Naive thymus-derived CD4-positive, alpha-beta T cell (primary cell): Measurements from ENCODE around the gene SQSTM1. TPM values are rescaled to one million over a fixed set of nuclear protein-coding genes. Genes with fewer than 3 reads are reported as not detected.
A peak's percentile ranks its signal among the peaks of the same experiment; 100 is the strongest.

ENCODE experiments used
- ATAC-seq: fragments of 150-1000 bp; cut with Tn5 transposase; 2 replicates; pipeline ENCODE4 v1.10.0; 2021; ENCODE audit warnings: mild to moderate bottlenecking, moderate library complexity
- CTCF ChIA-PET: fragments of 350-600 bp; sonication (Branson Sonifier 250); formaldehyde crosslinking; loops from one replicate; lab custom pipeline; 2021; ENCODE audit warnings: antibody characterized with exemption; lab: Charles Lee
- POLR2A ChIA-PET: fragments of 350-600 bp; sonication (Branson Sonifier 250); formaldehyde crosslinking; loops from one replicate; lab custom pipeline; 2021; ENCODE audit warnings: antibody characterized with exemption, inconsistent platforms; lab: Charles Lee
- DNase-seq, 9 donors: peaks; one replicate each; pipeline versions ENCODE4 v3.0.0 to v3.0.0-alpha.2; 2020 to 2022; ENCODE audit warnings: mixed read lengths in 1 of 9
- H3K27ac ChIP-seq: one replicate; pipeline ENCODE4 v1.7.0; 2013; ENCODE audit warnings: mild to moderate bottlenecking, low read depth, low read length, moderate library complexity
- H3K27me3 ChIP-seq, 2 donors: one replicate each; pipeline ENCODE4 v1.7.0; 2013; ENCODE audit warnings: low read length in 2 of 2, mild to moderate bottlenecking in 2 of 2, moderate library complexity in 2 of 2; ENCODE audit not compliant: control insufficient read depth in 2 of 2, insufficient read depth in 2 of 2
- H3K36me3 ChIP-seq, 3 experiments: 1 replicate in 2 of 3; 2 replicates in 1 of 3; pipeline ENCODE4 v1.7.0; 2013; ENCODE audit warnings: low read length in 3 of 3, mild to moderate bottlenecking in 3 of 3, moderate library complexity in 1 of 3; ENCODE audit not compliant: insufficient read depth in 3 of 3, control insufficient read depth in 2 of 3
- H3K4me1 ChIP-seq, 2 donors: one replicate each; pipeline ENCODE4 v1.7.0; 2013; ENCODE audit warnings: low read length in 2 of 2, mild to moderate bottlenecking in 2 of 2, moderate library complexity in 1 of 2; ENCODE audit not compliant: control insufficient read depth in 2 of 2, insufficient read depth in 2 of 2
- H3K4me3 ChIP-seq: 2 replicates; pipeline ENCODE4 v1.7.0; 2013; ENCODE audit warnings: mild to moderate bottlenecking, low read length
- H3K9me3 ChIP-seq, 3 experiments: 1 replicate in 2 of 3; 2 replicates in 1 of 3; pipeline ENCODE4 v1.7.0; 2013; ENCODE audit warnings: low read length in 3 of 3; ENCODE audit not compliant: control insufficient read depth in 2 of 3
- H3K27ac Mint-ChIP-seq, 9 donors: one replicate each; pipeline ENCODE4 v1.8.0; 2020 to 2022; ENCODE audit warnings: mixed read lengths in 9 of 9, mild to moderate bottlenecking in 8 of 9, moderate library complexity in 5 of 9, inconsistent platforms in 2 of 9
- H3K27me3 Mint-ChIP-seq, 5 donors: one replicate each; pipeline ENCODE4 v1.8.0; 2021 to 2022; ENCODE audit warnings: mixed read lengths in 5 of 5, mild to moderate bottlenecking in 1 of 5
- H3K36me3 Mint-ChIP-seq, 5 donors: one replicate each; pipeline ENCODE4 v1.8.0; 2020 to 2022; ENCODE audit warnings: mixed read lengths in 5 of 5, mild to moderate bottlenecking in 3 of 5, inconsistent platforms in 1 of 5
- H3K4me1 Mint-ChIP-seq, 7 donors: one replicate each; pipeline ENCODE4 v1.8.0; 2020 to 2022; ENCODE audit warnings: mixed read lengths in 7 of 7, mild to moderate bottlenecking in 3 of 7, inconsistent platforms in 1 of 7
- H3K4me3 Mint-ChIP-seq, 10 donors: one replicate each; pipeline ENCODE4 v1.8.0; 2020 to 2022; ENCODE audit warnings: mild to moderate bottlenecking in 10 of 10, mixed read lengths in 10 of 10, moderate library complexity in 6 of 10, inconsistent platforms in 2 of 10
- H3K9me3 Mint-ChIP-seq, 11 donors: one replicate each; pipeline ENCODE4 v1.8.0; 2020 to 2022; ENCODE audit warnings: mixed read lengths in 11 of 11, mild to moderate bottlenecking in 4 of 11, inconsistent platforms in 1 of 11, moderate library complexity in 1 of 11
- intact Hi-C, 2 donors: fragments of 100-400 bp; cut with micrococcal nuclease; formaldehyde crosslinking; loops; one replicate each; pipeline ENCODE4 v1.15.1; 2023
- polyA plus RNA-seq, 2 donors: library from polyadenylated mRNA; unstranded; fragments of 300-500 nt; fragmentation: Illumina TruSeq; gene quantifications; one replicate each; pipeline ENCODE4 v1.2.3, GENCODE V29; 2021
- total RNA-seq, 6 experiments: library from RNA in 5 of 6; stranded (reverse) in 5 of 6; gene quantifications; 1 replicate in 5 of 6; 2 replicates in 1 of 6; pipeline ENCODE4 v1.2.3 and lab custom pipeline; 2021 to 2026

Gene SQSTM1
- total and polyA plus RNA-seq, 7 experiments from 2014 or later, result 129 to 309 (median 222) TPM

DNA sequence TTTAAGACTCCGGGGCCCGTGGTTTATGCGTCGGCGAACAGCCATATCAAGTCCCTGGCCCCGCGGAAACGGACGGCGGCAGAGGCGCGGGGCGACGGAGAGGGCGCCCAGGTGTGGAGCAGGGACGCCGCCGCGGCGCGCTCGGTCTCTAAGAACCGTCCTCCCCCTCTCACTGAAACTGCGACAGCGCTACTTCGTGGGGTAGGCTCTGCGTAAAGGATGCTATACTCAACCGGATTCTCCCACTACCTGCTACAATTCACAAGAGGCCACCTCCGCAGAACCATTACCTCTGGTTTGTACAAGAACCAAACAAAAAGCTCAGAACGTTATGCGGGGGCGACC, 37.5 kb downstream of the SQSTM1 start:
- Mint-ChIP-seq H3K4me1 (peaks cover 8 to 35% (median 26%) of the 10 kb centered on the region in 7 donors), H3K27me3 (no peaks in the 10 kb centered on the region), H3K27ac (peak overlapping the region; percentile 59 to 95 (median 88)), H3K9me3 (no peaks in the 10 kb centered on the region), H3K36me3 (peaks cover 0 to 13% (median 4%) of the 10 kb centered on the region in 5 donors), H3K4me3 (peak overlapping the region; percentile 89 to 99 (median 96))
- H3K27ac ChIP-seq, result peak overlapping the region; percentile 77
- ChIA-PET CTCF (interaction anchor here (1.0 to 1.5 kb wide), 2 partner anchors 95 to 235 kb away, joined by 3 read pairs; partner anchors contain the start of gene HNRNPH1), POLR2A (interaction anchor here (0.7 to 1.5 kb wide), 8 partner anchors 12 to 235 kb away, joined by 3 to 6 read pairs (median 4); partner anchors contain the start of genes HNRNPH1, LTC4S and SQSTM1)
- intact Hi-C loops, result loop anchor here (1.0 to 10.0 kb wide), 20 partner anchors 22 to 437 kb away; partner anchors contain the start of genes CANX (in 2 of the 2), HNRNPH1 (in 1 of the 2), MAML1 (in 1 of the 2) and MAPK9 (in 1 of the 2)
- peaks cover 5 to 12% of the 10 kb centered on the region in 2 donors for H3K4me1 ChIP-seq
- H3K36me3 ChIP-seq, result peaks cover 0 to 10% (median 4%) of the 10 kb centered on the region in 3 experiments
- no peaks in the 10 kb centered on the region for H3K9me3 ChIP-seq
- H3K27me3 ChIP-seq, result no peaks in the 10 kb centered on the region
- DNase-seq (peak in 2 of 9 donors; percentile 34 to 56), ATAC-seq (peak; percentile 71)
- peak overlapping the region; percentile 91 for H3K4me3 ChIP-seq

DNA sequence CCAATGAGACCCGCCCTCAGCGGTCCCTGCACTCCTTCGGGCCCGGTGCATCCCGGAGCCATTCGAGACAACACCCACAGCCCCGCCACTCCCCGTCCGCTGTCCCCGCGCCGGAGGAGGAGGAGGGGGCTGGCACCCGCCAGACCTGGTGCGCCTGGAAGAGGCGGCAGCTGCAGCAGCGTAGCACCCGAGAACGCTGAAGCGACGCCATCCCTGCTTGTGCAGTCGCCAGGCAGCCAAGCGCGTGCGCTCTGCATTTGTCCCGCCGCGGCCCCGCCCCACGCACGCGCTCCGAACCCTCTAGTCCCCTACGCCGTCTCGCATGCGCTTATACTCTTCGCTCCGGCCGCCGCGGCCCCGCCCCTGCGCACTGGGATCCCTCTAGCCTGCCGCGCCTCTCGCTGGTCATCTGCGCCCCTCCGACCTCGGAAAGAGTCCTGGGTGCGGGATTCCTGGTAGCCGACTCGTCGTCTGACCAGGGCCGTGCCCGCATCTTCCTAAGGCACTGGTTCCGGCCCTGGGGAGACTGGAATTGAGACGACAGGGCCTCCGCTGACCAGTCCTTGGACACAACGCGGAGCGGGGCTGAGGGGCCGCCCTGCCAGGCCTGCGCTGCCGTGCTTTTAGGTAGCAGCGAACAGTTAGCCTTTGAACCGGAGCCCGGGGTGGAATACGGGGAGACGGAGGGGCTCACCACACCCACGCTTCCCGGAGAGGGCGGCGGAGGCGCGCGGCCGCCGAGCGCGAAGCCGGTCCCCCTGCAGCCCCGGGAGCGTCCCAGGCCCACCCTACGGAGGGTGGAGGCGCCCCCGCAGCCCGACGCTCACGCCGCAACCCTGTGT, 38.1 kb downstream of the SQSTM1 start, which contains the start of gene MRNIP:
MRNIP (minus strand) TSS at position 232 of the 842 bp plus-strand sequence; CDS start at position 211, 21 bp downstream.
- intact Hi-C loops, result loop anchor here (1.0 to 10.0 kb wide), 20 partner anchors 23 to 436 kb away; partner anchors contain the start of genes CANX (in 2 of the 2), HNRNPH1 (in 1 of the 2), MAML1 (in 1 of the 2) and MAPK9 (in 1 of the 2)

DNA sequence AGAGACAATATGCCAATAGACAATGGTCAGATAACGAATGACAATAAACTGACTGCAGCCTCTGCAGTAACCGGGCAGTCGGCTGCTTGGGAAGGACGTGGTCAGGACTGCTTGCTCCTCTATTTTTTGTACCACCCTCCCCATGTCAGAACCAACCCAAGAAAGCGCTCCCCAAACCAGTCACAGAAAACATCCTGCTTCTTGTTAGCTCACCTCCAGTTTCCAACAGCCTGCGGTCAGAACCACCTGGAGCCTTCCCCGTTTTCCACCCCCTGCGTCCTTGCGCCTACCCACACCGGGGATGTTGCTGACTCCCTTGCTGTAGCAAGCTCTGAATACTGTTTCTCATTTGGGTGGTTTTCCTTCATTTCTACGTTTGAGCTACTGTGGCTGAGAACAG, 39.6 kb downstream of the SQSTM1 start:
- peaks cover 0 to 27% (median 3%) of the 10 kb centered on the region in 3 experiments for H3K36me3 ChIP-seq
- Mint-ChIP-seq H3K9me3 (no peaks in the 10 kb centered on the region), H3K4me1 (peaks cover 8 to 27% (median 18%) of the 10 kb centered on the region in 7 donors), H3K27ac (peak overlapping the region in 4 of 9 donors; percentile 12 to 72 (median 62)), H3K27me3 (no peaks in the 10 kb centered on the region), H3K4me3 (peak overlapping the region; percentile 60 to 98 (median 76)), H3K36me3 (peaks cover 0 to 13% (median 7%) of the 10 kb centered on the region in 5 donors)
- peaks cover 5 to 12% of the 10 kb centered on the region in 2 donors for H3K4me1 ChIP-seq
- H3K4me3 ChIP-seq, result no peak overlapping the region
- H3K27me3 ChIP-seq, result no peaks in the 10 kb centered on the region
- ChIA-PET POLR2A (interaction anchor here (1.3 to 1.5 kb wide), 2 partner anchors 40 to 58 kb away, joined by 4 read pairs; partner anchors contain the start of gene SQSTM1), CTCF (no interaction called here)
- DNase-seq (no peak), ATAC-seq (no peak)
- intact Hi-C loops, result no loop called here
- H3K9me3 ChIP-seq, result no peaks in the 10 kb centered on the region
- H3K27ac ChIP-seq, result no peak overlapping the region

More for the DNA sequence above, 38.1 kb downstream of the SQSTM1 start, which contains the start of gene MRNIP:
- no peaks in the 10 kb centered on the region for H3K27me3 Mint-ChIP-seq
- H3K4me1 Mint-ChIP-seq, result peaks cover 8 to 35% (median 26%) of the 10 kb centered on the region in 7 donors
- H3K36me3 Mint-ChIP-seq, result peaks cover 0 to 14% (median 5%) of the 10 kb centered on the region in 5 donors
- Histone ChIP-seq H3K4me1 (peaks cover 5 to 12% of the 10 kb centered on the region in 2 donors), H3K27ac (peak within 1 kb of the TSS; percentile 77), H3K4me3 (peak within 1 kb of the TSS; percentile 91), H3K36me3 (peaks cover 0 to 15% (median 3%) of the 10 kb centered on the region in 3 experiments), H3K9me3 (no peaks in the 10 kb centered on the region), H3K27me3 (no peaks in the 10 kb centered on the region)
- ATAC-seq (peak; percentile 98), DNase-seq (peak; percentile 75 to 94 (median 85))
- no peaks in the 10 kb centered on the region for H3K9me3 Mint-ChIP-seq
- peak within 1 kb of the TSS; percentile 86 to 95 (median 88) for H3K27ac Mint-ChIP-seq
- POLR2A ChIA-PET, result interaction anchor here (0.7 to 1.5 kb wide), 7 partner anchors 37 to 235 kb away, joined by 3 to 6 read pairs (median 4); partner anchors contain the start of genes HNRNPH1, LTC4S and SQSTM1
- peak within 1 kb of the TSS; percentile 89 to 99 (median 96) for H3K4me3 Mint-ChIP-seq
- CTCF ChIA-PET, result interaction anchor here (1.0 to 1.5 kb wide), 2 partner anchors 96 to 235 kb away, joined by 3 read pairs; partner anchors contain the start of gene HNRNPH1

DNA sequence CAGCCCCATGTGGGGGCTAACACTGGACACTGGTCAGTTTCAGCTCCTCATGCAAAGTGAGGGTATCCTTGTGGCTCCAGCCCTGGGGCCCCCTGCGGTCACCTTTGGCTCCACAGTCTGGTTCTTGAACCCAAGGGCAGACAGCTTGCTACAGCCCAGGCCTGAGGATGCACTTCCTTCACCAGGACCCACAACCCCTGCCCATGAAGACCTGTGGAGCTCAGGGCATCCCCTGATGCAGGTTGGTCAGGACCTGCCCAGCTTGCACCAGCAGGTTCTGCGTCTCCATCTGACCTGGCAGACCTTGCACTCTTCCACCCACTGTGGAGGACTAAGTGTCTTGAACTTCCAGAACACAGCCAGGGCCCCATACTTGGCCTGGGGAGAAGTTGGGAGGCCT, 41.6 kb downstream of the SQSTM1 start:
- ChIA-PET POLR2A (interaction anchor here (1.2 kb wide), 1 partner anchor 42 kb away, joined by 3 read pairs; the partner anchor contains the start of gene SQSTM1), CTCF (interaction anchor here (1.4 to 1.5 kb wide), 2 partner anchors 67 to 99 kb away, joined by 3 to 4 read pairs; no protein-coding TSS in a partner anchor)

DNA sequence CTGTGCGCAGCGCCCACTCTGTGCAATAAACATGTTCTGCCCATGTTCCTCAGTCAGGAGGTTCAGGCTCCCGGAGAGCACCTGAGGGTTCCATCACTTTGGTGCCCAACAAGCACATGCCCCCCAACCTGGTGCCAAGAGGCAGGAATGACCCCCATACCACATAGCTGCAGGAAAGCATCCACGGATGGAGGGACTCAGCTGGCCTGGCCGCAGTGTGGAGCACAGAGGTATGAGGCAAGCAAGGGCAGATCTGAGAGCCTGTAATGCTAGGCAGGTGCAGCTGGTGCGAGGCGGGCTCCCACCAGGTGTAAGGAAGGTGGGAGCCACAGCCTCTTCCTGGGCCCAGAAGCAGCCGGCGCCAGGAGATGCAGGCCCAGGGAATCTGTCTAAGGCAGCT, 42.2 kb downstream of the SQSTM1 start:
- Mint-ChIP-seq H3K36me3 (peaks cover 0 to 16% (median 7%) of the 10 kb centered on the region in 5 donors), H3K27me3 (no peaks in the 10 kb centered on the region), H3K4me1 (peaks cover 3 to 12% (median 7%) of the 10 kb centered on the region in 7 donors), H3K9me3 (peaks cover 0 to 1% (median 0%) of the 10 kb centered on the region in 11 donors), H3K27ac (peak overlapping the region in 1 of 9 donors; percentile 45), H3K4me3 (peak overlapping the region in 1 of 10 donors; percentile 34)
- CTCF ChIA-PET, result no interaction called here
- POLR2A ChIA-PET, result interaction anchor here (1.2 kb wide), 1 partner anchor 43 kb away, joined by 3 read pairs; the partner anchor contains the start of gene SQSTM1
- H3K27ac ChIP-seq, result no peak overlapping the region
- DNase-seq (no peak), ATAC-seq (no peak)
- no peaks in the 10 kb centered on the region for H3K27me3 ChIP-seq
- H3K36me3 ChIP-seq, result peaks cover 0 to 46% (median 7%) of the 10 kb centered on the region in 3 experiments
- peaks cover under 1 to 2% of the 10 kb centered on the region in 2 donors for H3K4me1 ChIP-seq
- intact Hi-C loops, result no loop called here
- H3K9me3 ChIP-seq, result no peaks in the 10 kb centered on the region
- no peak overlapping the region for H3K4me3 ChIP-seq

More for the DNA sequence above, 41.6 kb downstream of the SQSTM1 start:
- Histone ChIP-seq H3K4me1 (peaks cover 5 to 8% of the 10 kb centered on the region in 2 donors), H3K27ac (no peak overlapping the region), H3K4me3 (no peak overlapping the region), H3K9me3 (no peaks in the 10 kb centered on the region), H3K27me3 (no peaks in the 10 kb centered on the region), H3K36me3 (peaks cover 0 to 42% (median 7%) of the 10 kb centered on the region in 3 experiments)
- Mint-ChIP-seq H3K36me3 (peaks cover 0 to 16% (median 7%) of the 10 kb centered on the region in 5 donors), H3K9me3 (peaks cover 0 to under 1% (median 0%) of the 10 kb centered on the region in 11 donors), H3K27ac (no peak overlapping the region), H3K4me3 (no peak overlapping the region), H3K4me1 (peaks cover 8 to 18% (median 13%) of the 10 kb centered on the region in 7 donors), H3K27me3 (no peaks in the 10 kb centered on the region)
- ATAC-seq (no peak), DNase-seq (no peak)
- intact Hi-C loops, result no loop called here
